T-cell (primary cell): ENCODE data around the gene TM4SF5. TPM values are rescaled to one million over a fixed set of nuclear protein-coding genes. Genes with fewer than 3 reads are reported as not detected.
A peak's percentile ranks its signal among the peaks of the same experiment; 100 is the strongest.

Experiments
- ATAC-seq, 4 experiments: fragments of 200-7000 bp in 3 of 4; fragments of 150-1000 bp in 1 of 4; cut with Tn5 transposase; replicated peaks in 1 of 4; 1 replicate in 3 of 4; 2 replicates in 1 of 4; pipeline ENCODE4 v1.10.0; 2021; ENCODE audit warnings: moderate library complexity in 3 of 4, mild to moderate bottlenecking in 2 of 4, moderate number of reproducible peaks in 1 of 4
- CTCF ChIA-PET, 2 donors: fragments of 300-600 bp; sonication (Branson Sonifier 250); formaldehyde crosslinking; loops; one replicate each; lab custom pipeline; 2022; ENCODE audit warnings: antibody characterized with exemption in 2 of 2; lab: Charles Lee
- POLR2A ChIA-PET, 2 donors: fragments of 300-600 bp; sonication (Branson Sonifier 250); formaldehyde crosslinking; loops; one replicate each; lab custom pipeline; 2022; ENCODE audit warnings: antibody characterized with exemption in 2 of 2; lab: Charles Lee
- DNase-seq, 35 experiments: peaks; one replicate each; pipeline versions ENCODE4 v3.0.0 to v3.0.0-alpha.2; 2013 to 2023
- H3K27ac ChIP-seq: one replicate; pipeline ENCODE4 v1.5.1; 2013; ENCODE audit warnings: low read length
- H3K27me3 ChIP-seq, 2 experiments: replicated peaks in 1 of 2; 1 replicate in 1 of 2; 2 replicates in 1 of 2; pipeline versions ENCODE4 v1.6.1 to v1.7.0; 2013; ENCODE audit warnings: low read length in 1 of 2, mixed read lengths in 1 of 2; ENCODE audit not compliant: control insufficient read depth in 2 of 2, insufficient read depth in 2 of 2; ENCODE audit errors: extremely low read depth in 1 of 2
- H3K36me3 ChIP-seq, 2 donors: 1 replicate in 1 of 2; 2 replicates in 1 of 2; pipeline versions ENCODE4 v1.6.1 to v1.7.0; 2013; ENCODE audit warnings: low read length in 1 of 2; ENCODE audit not compliant: control insufficient read depth in 2 of 2, insufficient read depth in 1 of 2; ENCODE audit errors: extremely low read depth in 1 of 2
- H3K4me1 ChIP-seq, 2 experiments: 1 replicate in 1 of 2; 2 replicates in 1 of 2; pipeline versions ENCODE4 v1.6.1 to v1.7.0; 2013; ENCODE audit warnings: low read length in 2 of 2, mixed read lengths in 1 of 2; ENCODE audit not compliant: insufficient read depth in 2 of 2, control insufficient read depth in 1 of 2; ENCODE audit errors: extremely low read depth in 1 of 2
- H3K4me3 ChIP-seq, 2 donors: 1 replicate in 1 of 2; 2 replicates in 1 of 2; pipeline versions ENCODE4 v1.5.1 to v1.7.0; 2013; ENCODE audit warnings: mild to moderate bottlenecking in 2 of 2, low read length in 1 of 2, moderate library complexity in 1 of 2; ENCODE audit not compliant: control insufficient read depth in 1 of 2; ENCODE audit errors: extremely low read depth in 1 of 2
- H3K9me3 ChIP-seq: 2 replicates; pipeline ENCODE4 v1.7.0; 2013
- H3K27ac Mint-ChIP-seq, 2 donors: one replicate each; pipeline ENCODE4 v1.8.0; 2020 to 2021; ENCODE audit warnings: mild to moderate bottlenecking in 2 of 2, mixed read lengths in 2 of 2
- H3K27me3 Mint-ChIP-seq, 2 donors: one replicate each; pipeline ENCODE4 v1.8.0; 2021 to 2022; ENCODE audit warnings: mixed read lengths in 2 of 2
- H3K36me3 Mint-ChIP-seq: one replicate; pipeline ENCODE4 v1.8.0; 2021; ENCODE audit warnings: mixed read lengths
- H3K4me1 Mint-ChIP-seq, 3 donors: one replicate each; pipeline ENCODE4 v1.8.0; 2020 to 2022; ENCODE audit warnings: mixed read lengths in 3 of 3, mild to moderate bottlenecking in 1 of 3
- H3K4me3 Mint-ChIP-seq, 3 donors: one replicate each; pipeline ENCODE4 v1.8.0; 2020 to 2022; ENCODE audit warnings: mild to moderate bottlenecking in 3 of 3, mixed read lengths in 3 of 3, moderate library complexity in 3 of 3
- H3K9me3 Mint-ChIP-seq, 3 donors: one replicate each; pipeline ENCODE4 v1.8.0; 2020 to 2022; ENCODE audit warnings: mixed read lengths in 3 of 3
- WGBS: methylation state at CpG from one replicate; pipeline ENCODE4 v1.1.5; 2013; ENCODE audit warnings: missing lambda C conversion rate; ENCODE audit not compliant: insufficient coverage; 5-methylcytosine and 5-hydroxymethylcytosine counted together
- total RNA-seq, 35 experiments: library from RNA in 6 of 35; stranded (reverse) in 6 of 35; fragments of 120-200 nt in 1 of 35; gene quantifications; one replicate each; pipeline versions ENCODE4 v1.2.1 to v1.2.4 and lab custom pipeline; 2013 to 2026

TM4SF5 gene
- total RNA-seq, 5 donors from 2014 or later (not counting 1 experiment from before 2014, with no cell fraction given) = not detected

- no peaks in the 10 kb centered on the region for H3K9me3 ChIP-seq
- no peak overlapping the region for H3K27ac ChIP-seq
- no peaks in the 10 kb centered on the region for H3K36me3 ChIP-seq
- ATAC-seq (no peak), DNase-seq (peak in 1 of 35 experiments; percentile 39)
- Mint-ChIP-seq H3K4me1 (peaks cover 22 to 37% (median 22%) of the 10 kb centered on the region in 3 donors), H3K9me3 (no peaks in the 10 kb centered on the region), H3K27ac (no peak overlapping the region), H3K36me3 (no peaks in the 10 kb centered on the region), H3K27me3 (no peaks in the 10 kb centered on the region), H3K4me3 (peak overlapping the region in 2 of 3 donors; percentile 20 to 53)
- H3K4me3 ChIP-seq = no peak overlapping the region
- peaks cover 3 to 21% of the 10 kb centered on the region in 2 experiments for H3K4me1 ChIP-seq
- 79% methylated on average over 5 of the region's 6 CpGs for WGBS
- POLR2A ChIA-PET = interaction anchor here in 1 of 2 donors (0.5 kb wide), 1 partner anchor 159 kb away, joined by 3 read pairs; no protein-coding TSS in a partner anchor
- CTCF ChIA-PET = interaction anchor here in 1 of 2 donors (0.8 kb wide), 2 partner anchors 23 to 57 kb away, joined by 3 read pairs; partner anchors contain the start of gene ARRB2
- H3K27me3 ChIP-seq = peaks cover 0 to 2% of the 10 kb centered on the region in 2 experiments
These were observed 38.6 kb upstream of the TM4SF5 start for GRCh38 chr17:4733073-4733531.

- no peak overlapping the region for H3K4me3 Mint-ChIP-seq
These were observed 36.7 kb upstream of the TM4SF5 start for GRCh38 chr17:4734857-4735475.

GRCh38 chr17:4735876-4736651 is 35.6 kb upstream of the TM4SF5 start:
- H3K4me3 Mint-ChIP-seq = no peak overlapping the region
- ATAC-seq = no peak

More at GRCh38 chr17:4734857-4735475, 36.7 kb upstream of the TM4SF5 start:
- WGBS = 94% methylated on average over 7 of the region's 8 CpGs
- POLR2A ChIA-PET = no interaction called here
- peaks cover 7 to 15% of the 10 kb centered on the region in 2 experiments for H3K27me3 ChIP-seq
- Mint-ChIP-seq H3K9me3 (no peaks in the 10 kb centered on the region), H3K27me3 (peaks cover 0 to 2% of the 10 kb centered on the region in 2 donors), H3K36me3 (no peaks in the 10 kb centered on the region), H3K4me1 (peaks cover 30 to 46% (median 32%) of the 10 kb centered on the region in 3 donors), H3K27ac (no peak overlapping the region)
- no peaks in the 10 kb centered on the region for H3K9me3 ChIP-seq
- CTCF ChIA-PET = no interaction called here
- H3K4me3 ChIP-seq = no peak overlapping the region
- H3K36me3 ChIP-seq = no peaks in the 10 kb centered on the region
- peaks cover 5 to 38% of the 10 kb centered on the region in 2 experiments for H3K4me1 ChIP-seq
- no peak for ATAC-seq
- no peak overlapping the region for H3K27ac ChIP-seq
- no peak for DNase-seq

GRCh38 chr17:4738136-4739121 is 33.3 kb upstream of the TM4SF5 start:
- ATAC-seq (peak; percentile 46 to 70 (median 63)), DNase-seq (peak in 25 of 35 experiments; percentile 19 to 60 (median 37))
- POLR2A ChIA-PET = no interaction called here
- H3K36me3 Mint-ChIP-seq = no peaks in the 10 kb centered on the region
- peaks cover 15 to 26% (median 20%) of the 10 kb centered on the region in 3 donors for H3K4me1 Mint-ChIP-seq
- H3K4me3 Mint-ChIP-seq = peak overlapping the region; percentile 81 to 87 (median 84)
- WGBS = 26% methylated on average over 41 of the region's 41 CpGs
- no peaks in the 10 kb centered on the region for H3K9me3 ChIP-seq
- H3K9me3 Mint-ChIP-seq = no peaks in the 10 kb centered on the region
- peaks cover 2 to 24% of the 10 kb centered on the region in 2 experiments for H3K4me1 ChIP-seq
- H3K27ac Mint-ChIP-seq = peak overlapping the region; percentile 63 to 73
- CTCF ChIA-PET = no interaction called here
- no peaks in the 10 kb centered on the region for H3K36me3 ChIP-seq
- peaks cover 7 to 47% of the 10 kb centered on the region in 2 experiments for H3K27me3 ChIP-seq
- peak overlapping the region; percentile 65 to 79 for H3K4me3 ChIP-seq
- H3K27ac ChIP-seq = no peak overlapping the region
- H3K27me3 Mint-ChIP-seq = peaks cover 4 to 18% of the 10 kb centered on the region in 2 donors

More at GRCh38 chr17:4735876-4736651, 35.6 kb upstream of the TM4SF5 start:
- Mint-ChIP-seq H3K27me3 (peaks cover 4 to 9% of the 10 kb centered on the region in 2 donors), H3K36me3 (no peaks in the 10 kb centered on the region), H3K9me3 (no peaks in the 10 kb centered on the region), H3K4me1 (peaks cover 29 to 46% (median 31%) of the 10 kb centered on the region in 3 donors), H3K27ac (peak overlapping the region in 1 of 2 donors; percentile 55)
- Histone ChIP-seq H3K27me3 (peaks cover 7 to 26% of the 10 kb centered on the region in 2 experiments), H3K36me3 (no peaks in the 10 kb centered on the region), H3K9me3 (no peaks in the 10 kb centered on the region), H3K27ac (no peak overlapping the region), H3K4me1 (peaks cover 5 to 38% of the 10 kb centered on the region in 2 experiments), H3K4me3 (no peak overlapping the region)
- WGBS = 41% methylated on average over 4 of the region's 9 CpGs
- DNase-seq = peak in 1 of 35 experiments; percentile 20
- ChIA-PET CTCF (interaction anchor here in 1 of 2 donors (0.8 kb wide), 1 partner anchor 20 kb away, joined by 3 read pairs; no protein-coding TSS in a partner anchor), POLR2A (interaction anchor here in 1 of 2 donors (0.7 kb wide), 1 partner anchor 10 kb away, joined by 5 read pairs; no protein-coding TSS in a partner anchor)

- peak; percentile 64 to 78 (median 68) for ATAC-seq
- peaks cover 4 to 19% of the 10 kb centered on the region in 2 donors for H3K27me3 Mint-ChIP-seq
- peaks cover 13 to 21% (median 17%) of the 10 kb centered on the region in 3 donors for H3K4me1 Mint-ChIP-seq
- H3K4me3 Mint-ChIP-seq = peak within 1 kb of the TSS; percentile 81 to 88 (median 84)
- WGBS = under 1% methylated on average over 93 of the region's 100 CpGs
- POLR2A ChIA-PET = no interaction called here
- Histone ChIP-seq H3K4me1 (peaks cover 2 to 24% of the 10 kb centered on the region in 2 experiments), H3K36me3 (no peaks in the 10 kb centered on the region), H3K9me3 (no peaks in the 10 kb centered on the region), H3K4me3 (peak within 1 kb of the TSS; percentile 65 to 79), H3K27me3 (peaks cover 8 to 56% of the 10 kb centered on the region in 2 experiments), H3K27ac (no peak within 1 kb of the TSS)
- H3K9me3 Mint-ChIP-seq = no peaks in the 10 kb centered on the region
- CTCF ChIA-PET = no interaction called here
- peak; percentile 22 to 80 (median 58) for DNase-seq
- peak within 1 kb of the TSS; percentile 63 to 73 for H3K27ac Mint-ChIP-seq
- no peaks in the 10 kb centered on the region for H3K36me3 Mint-ChIP-seq
These were observed 32.3 kb upstream of the TM4SF5 start, which contains the start of the genes CXCL16 and ZMYND15 for GRCh38 chr17:4739122-4740024. TSS of gene CXCL16 (minus strand) at chr17:4739928. CDS start at chr17:4739339, 589 bp downstream. TSS of gene ZMYND15 (plus strand) at chr17:4739833. CDS start at chr17:4740549, 716 bp downstream.
